ENCODE data around the gene C17orf67.

DNA sequence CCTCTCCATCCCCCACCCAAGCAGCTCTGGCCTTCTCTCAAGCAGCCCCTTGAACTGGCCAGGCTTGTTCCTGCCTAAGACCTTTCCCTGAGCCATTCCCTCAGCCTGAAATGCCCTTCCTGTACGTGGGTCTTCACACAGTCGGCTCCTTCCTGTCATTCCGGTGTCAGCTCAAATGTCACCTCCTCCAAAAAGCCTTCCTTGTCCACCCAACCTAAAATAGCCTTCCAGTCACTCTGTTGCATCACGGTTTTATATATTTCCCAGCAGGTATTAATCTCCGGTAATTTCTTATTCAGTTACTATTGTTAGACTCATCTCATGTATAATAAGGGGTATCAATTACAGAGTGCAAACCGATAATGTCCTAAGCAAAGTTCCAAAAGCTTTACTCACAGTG, 51.8 kb downstream of the C17orf67 start:
- TF ChIP-seq POLR2AphosphoS5 (IDR thresholded peaks at IDR 0.05; ENCODE audit: low read depth, low read length) = no peak
- no peak for TF ChIP-seq TAF1 (IDR thresholded peaks at IDR 0.05; ENCODE audit: borderline replicate concordance, insufficient read depth, low read length)
- TF ChIP-seq, protein P1, sequence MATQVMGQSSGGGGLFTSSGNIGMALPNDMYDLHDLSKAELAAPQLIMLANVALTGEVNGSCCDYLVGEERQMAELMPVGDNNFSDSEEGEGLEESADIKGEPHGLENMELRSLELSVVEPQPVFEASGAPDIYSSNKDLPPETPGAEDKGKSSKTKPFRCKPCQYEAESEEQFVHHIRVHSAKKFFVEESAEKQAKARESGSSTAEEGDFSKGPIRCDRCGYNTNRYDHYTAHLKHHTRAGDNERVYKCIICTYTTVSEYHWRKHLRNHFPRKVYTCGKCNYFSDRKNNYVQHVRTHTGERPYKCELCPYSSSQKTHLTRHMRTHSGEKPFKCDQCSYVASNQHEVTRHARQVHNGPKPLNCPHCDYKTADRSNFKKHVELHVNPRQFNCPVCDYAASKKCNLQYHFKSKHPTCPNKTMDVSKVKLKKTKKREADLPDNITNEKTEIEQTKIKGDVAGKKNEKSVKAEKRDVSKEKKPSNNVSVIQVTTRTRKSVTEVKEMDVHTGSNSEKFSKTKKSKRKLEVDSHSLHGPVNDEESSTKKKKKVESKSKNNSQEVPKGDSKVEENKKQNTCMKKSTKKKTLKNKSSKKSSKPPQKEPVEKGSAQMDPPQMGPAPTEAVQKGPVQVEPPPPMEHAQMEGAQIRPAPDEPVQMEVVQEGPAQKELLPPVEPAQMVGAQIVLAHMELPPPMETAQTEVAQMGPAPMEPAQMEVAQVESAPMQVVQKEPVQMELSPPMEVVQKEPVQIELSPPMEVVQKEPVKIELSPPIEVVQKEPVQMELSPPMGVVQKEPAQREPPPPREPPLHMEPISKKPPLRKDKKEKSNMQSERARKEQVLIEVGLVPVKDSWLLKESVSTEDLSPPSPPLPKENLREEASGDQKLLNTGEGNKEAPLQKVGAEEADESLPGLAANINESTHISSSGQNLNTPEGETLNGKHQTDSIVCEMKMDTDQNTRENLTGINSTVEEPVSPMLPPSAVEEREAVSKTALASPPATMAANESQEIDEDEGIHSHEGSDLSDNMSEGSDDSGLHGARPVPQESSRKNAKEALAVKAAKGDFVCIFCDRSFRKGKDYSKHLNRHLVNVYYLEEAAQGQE (IDR thresholded peaks at IDR 0.05; ENCODE audit: insufficient read depth in 1 of 2, low read depth in 2 of 2, low read length in 2 of 2) = no peak
- TF ChIP-seq SIN3A (IDR thresholded peaks at IDR 0.05; ENCODE audit: borderline replicate concordance, insufficient read depth, low read length) = no peak
